SKM-1 (cell line): ENCODE measurements around the gene MSL3.

Source experiments
- DNase-seq: peaks from one replicate; lab custom pipeline; 2025; ENCODE audit not compliant: unreplicated experiment; lab: John Stamatoyannopoulos, UW

Gene MSL3

GRCh38 chrX:11759172-11759460 lies 1.1 kb downstream of the MSL3 start:
- DNase-seq: no peak

- peak; percentile 44 for DNase-seq
These were observed 1.6 kb downstream of the MSL3 start for GRCh38 chrX:11759461-11760311.

GRCh38 chrX:11760958-11761357 lies 2.9 kb downstream of the MSL3 start:
- no peak for DNase-seq

- no peak for DNase-seq
These were observed 6.6 kb downstream of the MSL3 start for GRCh38 chrX:11764602-11765067.

GRCh38 chrX:11765449-11765848 lies 7.4 kb downstream of the MSL3 start:
- DNase-seq: no peak

GRCh38 chrX:11766487-11766886 lies 8.4 kb downstream of the MSL3 start:
- DNase-seq: no peak

- DNase-seq: no peak
These were observed 10.0 kb downstream of the MSL3 start for GRCh38 chrX:11768039-11768438.

GRCh38 chrX:11770320-11770719 lies 12.3 kb downstream of the MSL3 start:
- peak; percentile 28 for DNase-seq

GRCh38 chrX:11778230-11778629 lies 20.2 kb downstream of the MSL3 start:
- no peak for DNase-seq

GRCh38 chrX:11781133-11781532 lies 23.1 kb downstream of the MSL3 start:
- no peak for DNase-seq

- no peak for DNase-seq
These were observed 23.8 kb downstream of the MSL3 start for GRCh38 chrX:11781734-11782370.

- DNase-seq: no peak
These were observed 26.5 kb downstream of the MSL3 start for GRCh38 chrX:11784543-11784942.

GRCh38 chrX:11786862-11787261 lies 28.8 kb downstream of the MSL3 start:
- DNase-seq: no peak

- no peak for DNase-seq
These were observed 29.5 kb downstream of the MSL3 start for GRCh38 chrX:11787564-11787963.

- no peak for DNase-seq
These were observed 31.8 kb downstream of the MSL3 start for GRCh38 chrX:11789809-11790208.

GRCh38 chrX:11791090-11791489 lies 33.1 kb downstream of the MSL3 start:
- no peak for DNase-seq

- DNase-seq: no peak
These were observed 33.5 kb downstream of the MSL3 start for GRCh38 chrX:11791537-11791936.

- DNase-seq: no peak
These were observed 34.7 kb downstream of the MSL3 start for GRCh38 chrX:11792461-11793421.

- no peak for DNase-seq
These were observed 35.7 kb downstream of the MSL3 start for GRCh38 chrX:11793734-11794133.

- DNase-seq: no peak
These were observed 55.3 kb downstream of the MSL3 start for GRCh38 chrX:11813341-11813740.
